Right lobe of liver (tissue), 6 donors: ENCODE data around the gene SLC37A4. TPM values are rescaled to one million over a fixed set of nuclear protein-coding genes. Genes with fewer than 3 reads are reported as not detected.

Experiments used
- ATAC-seq, 4 donors: fragments of 200-7000 bp; cut with Tn5 transposase; one replicate each; pipeline ENCODE4 v1.9.1; 2020; ENCODE audit warnings: mild to moderate bottlenecking in 4 of 4, moderate library complexity in 4 of 4
- DNase-seq, 3 donors: peaks; one replicate each; pipeline ENCODE4 v3.0.0-alpha.2; 2020
- H3K27ac ChIP-seq, 3 donors: fragments of 200-600 bp; one replicate each; pipeline ENCODE4 v1.8.0; 2022
- H3K27me3 ChIP-seq, 2 donors: fragments of 200-600 bp; one replicate each; pipeline ENCODE4 v1.8.0; 2022
- H3K36me3 ChIP-seq, 4 donors: fragments of 200-600 bp; sonication (generic) in 1 of 4; one replicate each; pipeline versions ENCODE4 v1.5.1 to v1.8.0; 2017 to 2022; ENCODE audit warnings: control low read depth in 1 of 4
- H3K4me1 ChIP-seq, 4 donors: fragments of 200-600 bp; sonication (generic) in 1 of 4; one replicate each; pipeline versions ENCODE4 v1.5.1 to v1.8.0; 2017 to 2022; ENCODE audit warnings: control low read depth in 1 of 4
- H3K4me3 ChIP-seq, 3 donors: fragments of 200-600 bp; one replicate each; pipeline ENCODE4 v1.8.0; 2022
- H3K9me3 ChIP-seq, 4 donors: fragments of 200-600 bp; sonication (generic) in 1 of 4; one replicate each; pipeline versions ENCODE4 v1.5.1 to v1.8.0; 2017 to 2022; ENCODE audit warnings: control low read depth in 1 of 4
- CTCF ChIP-seq, 4 donors: fragments of 200-600 bp in 3 of 4; fragments of 450-650 bp in 1 of 4; IDR thresholded peaks; one replicate each; pipeline versions ENCODE4 v1.5.1 to v1.8.0; 2016 to 2022; ENCODE audit warnings: antibody characterized with exemption in 4 of 4, mild to moderate bottlenecking in 2 of 4
- POLR2A ChIP-seq: fragments of 450-650 bp; IDR thresholded peaks from one replicate; pipeline ENCODE4 v1.6.1; 2017; ENCODE audit warnings: antibody characterized with exemption, mild to moderate bottlenecking
- WGBS: methylation state at CpG from one replicate; pipeline ENCODE4 v1.1.6; 2018; ENCODE audit warnings: low coverage, low lambda C conversion rate; ENCODE audit not compliant: insufficient coverage; ENCODE audit errors: missing lambda C conversion rate; 5-methylcytosine and 5-hydroxymethylcytosine counted together
- intact Hi-C, 2 donors: fragments of 100-400 bp; cut with DNase I; formaldehyde crosslinking; loops; one replicate each; pipeline versions ENCODE4 v1.11.2 to v1.14.1; 2022
- total RNA-seq, 6 experiments: library from RNA; depleted of rRNA in 2 of 6; stranded (reverse); fragments of >200 nt in 2 of 6; fragmentation: NEBNext Ultra II Directional in 3 of 6; extraction: Animal tissue kit (Norgen Biotek cat#: 25700) in 3 of 6; gene quantifications; one replicate each; pipeline versions ENCODE4 v1.1.0 to v1.2.4, GENCODE V29; 2016 to 2023
- donor health status: DM: no; HTN: yes; CAD: no.
- donor health status: DM: no; HTN: no; CAD: no.
- donor health status: DM: no; HTN: no; CAD: no.
- donor health status: DM: no; HTN: yes; CAD: no.
- donor health status: DM: no; HTN: yes; CAD: no.

Gene SLC37A4
- total RNA-seq, 6 experiments from 2014 or later: 78.5 to 177 (median 147) TPM

GRCh38 chr11:119051440-119052162 lies 20.9 kb upstream of the SLC37A4 start:
- H3K27ac ChIP-seq: no peak overlapping the region
- H3K4me3 ChIP-seq: no peak overlapping the region
- DNase-seq: no peak
- H3K4me1 ChIP-seq: peaks cover 0 to 12% (median 0%) of the 10 kb centered on the region in 4 donors
- intact Hi-C loops: no loop called here
- TF ChIP-seq CTCF (IDR thresholded peaks at IDR 0.05): no peak
- TF ChIP-seq POLR2A: no peak
- no peaks in the 10 kb centered on the region for H3K27me3 ChIP-seq
- peaks cover 21 to 86% (median 57%) of the 10 kb centered on the region in 4 donors for H3K36me3 ChIP-seq
- ATAC-seq: no peak
- H3K9me3 ChIP-seq: no peaks in the 10 kb centered on the region
- WGBS: 86% methylated on average over 12 of the region's 17 CpGs

GRCh38 chr11:119049081-119049480 lies 18.4 kb upstream of the SLC37A4 start:
- no peaks in the 10 kb centered on the region for H3K9me3 ChIP-seq
- intact Hi-C loops: no loop called here
- H3K4me1 ChIP-seq: no peaks in the 10 kb centered on the region
- no peak overlapping the region for H3K27ac ChIP-seq
- H3K4me3 ChIP-seq: no peak overlapping the region
- no peak for DNase-seq
- WGBS: 100% methylated on average over 1 of the region's 7 CpGs
- no peaks in the 10 kb centered on the region for H3K27me3 ChIP-seq
- no peak for ATAC-seq
- TF ChIP-seq CTCF (IDR thresholded peaks at IDR 0.05) (no peak), POLR2A (no peak)
- peaks cover 14 to 93% (median 59%) of the 10 kb centered on the region in 4 donors for H3K36me3 ChIP-seq

DNA sequence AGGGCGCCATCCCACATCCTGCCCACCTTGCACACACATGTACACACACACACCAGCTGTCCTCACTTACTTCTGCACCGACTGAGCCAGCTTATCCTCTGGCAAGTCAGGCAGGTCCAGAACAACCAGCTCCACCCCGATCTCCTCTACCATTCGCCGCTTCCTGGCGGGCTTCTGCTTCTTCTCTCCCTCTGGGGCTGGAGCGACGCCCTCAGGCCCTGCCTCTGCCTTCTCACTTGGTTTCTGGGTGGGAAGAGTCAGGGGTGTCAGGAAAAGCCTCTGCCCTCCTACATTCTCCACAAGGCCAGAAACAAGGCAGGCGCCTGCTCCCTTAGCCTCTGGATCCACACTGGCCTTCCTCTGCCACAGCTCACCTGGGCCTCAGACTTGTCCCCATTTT lies 18.0 kb upstream of the SLC37A4 start:
- Histone ChIP-seq H3K36me3 (peaks cover 11 to 88% (median 56%) of the 10 kb centered on the region in 4 donors), H3K4me3 (no peak overlapping the region), H3K27ac (no peak overlapping the region), H3K27me3 (no peaks in the 10 kb centered on the region), H3K9me3 (no peaks in the 10 kb centered on the region), H3K4me1 (no peaks in the 10 kb centered on the region)
- whole genome bisulfite sequencing: 90% methylated on average over 2 of the region's 9 CpGs
- DNase-seq (no peak), ATAC-seq (no peak)
- TF ChIP-seq POLR2A: no peak
- TF ChIP-seq CTCF (IDR thresholded peaks at IDR 0.05): no peak
- intact Hi-C loops: no loop called here

- no peak for DNase-seq
- no peaks in the 10 kb centered on the region for H3K9me3 ChIP-seq
- TF ChIP-seq CTCF (IDR thresholded peaks at IDR 0.05) (no peak), POLR2A (no peak)
- no peak overlapping the region for H3K4me3 ChIP-seq
- H3K27me3 ChIP-seq: no peaks in the 10 kb centered on the region
- H3K27ac ChIP-seq: no peak overlapping the region
- peaks cover 11 to 74% (median 46%) of the 10 kb centered on the region in 4 donors for H3K36me3 ChIP-seq
- no peaks in the 10 kb centered on the region for H3K4me1 ChIP-seq
- ATAC-seq: no peak
- intact Hi-C loops: no loop called here
- WGBS: 82% methylated on average over 5 of the region's 6 CpGs
These were observed 16.5 kb upstream of the SLC37A4 start for GRCh38 chr11:119047205-119047604.
